Spinal cord (tissue), 10 donors: ENCODE data around the gene SCNN1B. TPM values are rescaled to one million over a fixed set of nuclear protein-coding genes. Genes with fewer than 3 reads are reported as not detected.

Experiments
- DNase-seq, 6 donors: peaks; one replicate each; pipeline versions ENCODE4 v3.0.0 to v3.0.0-alpha.2; 2013 to 2015; ENCODE audit warnings: low spot score in 6 of 6, low read depth in 4 of 6
- H3K27ac ChIP-seq: one replicate; pipeline ENCODE4 v1.5.1; 2013; ENCODE audit warnings: low read depth, low read length, control low read depth
- H3K27me3 ChIP-seq: one replicate; pipeline ENCODE4 v1.6.1; 2013; ENCODE audit warnings: low read length; ENCODE audit not compliant: control insufficient read depth, insufficient read depth
- H3K36me3 ChIP-seq: one replicate; pipeline ENCODE4 v1.6.1; 2013; ENCODE audit warnings: low read length; ENCODE audit not compliant: control insufficient read depth, insufficient read depth
- H3K4me1 ChIP-seq: one replicate; pipeline ENCODE4 v1.6.1; 2013; ENCODE audit warnings: low read length; ENCODE audit not compliant: control insufficient read depth, insufficient read depth
- H3K4me3 ChIP-seq: one replicate; pipeline ENCODE4 v1.5.1; 2013; ENCODE audit warnings: low read depth, low read length, control low read depth
- H3K9me3 ChIP-seq: one replicate; pipeline ENCODE4 v1.6.1; 2013; ENCODE audit warnings: low read length; ENCODE audit not compliant: control insufficient read depth, insufficient read depth
- WGBS: methylation state at CpG from one replicate; pipeline ENCODE4 v1.1.5; 2013; ENCODE audit warnings: missing lambda C conversion rate; ENCODE audit not compliant: insufficient coverage; 5-methylcytosine and 5-hydroxymethylcytosine counted together
- polyA plus RNA-seq, 2 donors: library from polyadenylated mRNA; unstranded; fragments of 120-200 nt; gene quantifications; one replicate each; pipeline ENCODE4 v1.2.1, GENCODE V29; 2013; ENCODE audit not compliant: insufficient read length in 2 of 2
- total RNA-seq, 2 donors: library from RNA; depleted of rRNA in 1 of 2; stranded (reverse); fragments of 120-200 nt in 1 of 2; fragments of >200 nt in 1 of 2; gene quantifications; one replicate each; pipeline versions ENCODE4 v1.2.3 to v1.2.4, GENCODE V29; 2013 to 2014
- donor health status: healthy.

Gene SCNN1B
- total and polyA plus RNA-seq, 4 donors, result 0.40 to 2.8 (median 1.6) TPM

GRCh38 chr16:23345237-23345636, 43.1 kb downstream of the SCNN1B start:
- Histone ChIP-seq H3K4me1 (no peaks in the 10 kb centered on the region), H3K9me3 (no peaks in the 10 kb centered on the region), H3K27ac (no peak overlapping the region), H3K4me3 (no peak overlapping the region), H3K27me3 (no peaks in the 10 kb centered on the region), H3K36me3 (no peaks in the 10 kb centered on the region)
- DNase-seq, result no peak
- no CpG with 5 or more reads among the region's 5 CpGs for WGBS

- no peaks in the 10 kb centered on the region for H3K36me3 ChIP-seq
- no peaks in the 10 kb centered on the region for H3K27me3 ChIP-seq
- no peak overlapping the region for H3K27ac ChIP-seq
- no peaks in the 10 kb centered on the region for H3K9me3 ChIP-seq
- no peak for DNase-seq
- H3K4me3 ChIP-seq, result no peak overlapping the region
- WGBS, result 61% methylated on average over 16 of the region's 18 CpGs
- H3K4me1 ChIP-seq, result no peaks in the 10 kb centered on the region
These were observed 46.7 kb downstream of the SCNN1B start for GRCh38 chr16:23348579-23349469.

DNA sequence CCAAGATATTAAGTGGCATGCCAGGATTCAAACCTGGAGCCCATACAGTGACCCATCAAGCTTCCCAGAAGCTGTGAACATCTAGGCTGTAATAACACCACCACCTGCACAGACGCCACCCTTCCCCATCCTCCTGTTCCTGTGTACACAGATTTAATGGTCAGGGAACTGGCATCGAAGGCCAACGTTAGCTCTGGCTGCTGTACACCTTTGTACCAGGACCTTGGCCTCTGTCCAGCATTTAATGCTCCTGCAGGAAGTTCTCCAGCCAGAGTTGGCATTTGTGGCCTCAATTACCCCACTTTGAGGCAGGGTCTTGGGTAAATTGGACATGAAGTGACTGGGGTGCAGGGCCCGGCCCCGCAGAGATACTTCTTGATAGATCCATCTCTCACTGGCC, 49.3 kb downstream of the SCNN1B start:
- H3K4me3 ChIP-seq, result no peak overlapping the region
- 82% methylated on average over 3 of the region's 5 CpGs for WGBS
- H3K27ac ChIP-seq, result no peak overlapping the region
- no peaks in the 10 kb centered on the region for H3K36me3 ChIP-seq
- H3K4me1 ChIP-seq, result no peaks in the 10 kb centered on the region
- H3K9me3 ChIP-seq, result no peaks in the 10 kb centered on the region
- DNase-seq, result no peak
- no peaks in the 10 kb centered on the region for H3K27me3 ChIP-seq

GRCh38 chr16:23353440-23353839, 51.3 kb downstream of the SCNN1B start:
- no peaks in the 10 kb centered on the region for H3K9me3 ChIP-seq
- no peak for DNase-seq
- no peaks in the 10 kb centered on the region for H3K4me1 ChIP-seq
- H3K4me3 ChIP-seq, result no peak overlapping the region
- H3K27ac ChIP-seq, result no peak overlapping the region
- H3K36me3 ChIP-seq, result no peaks in the 10 kb centered on the region
- no peaks in the 10 kb centered on the region for H3K27me3 ChIP-seq

DNA sequence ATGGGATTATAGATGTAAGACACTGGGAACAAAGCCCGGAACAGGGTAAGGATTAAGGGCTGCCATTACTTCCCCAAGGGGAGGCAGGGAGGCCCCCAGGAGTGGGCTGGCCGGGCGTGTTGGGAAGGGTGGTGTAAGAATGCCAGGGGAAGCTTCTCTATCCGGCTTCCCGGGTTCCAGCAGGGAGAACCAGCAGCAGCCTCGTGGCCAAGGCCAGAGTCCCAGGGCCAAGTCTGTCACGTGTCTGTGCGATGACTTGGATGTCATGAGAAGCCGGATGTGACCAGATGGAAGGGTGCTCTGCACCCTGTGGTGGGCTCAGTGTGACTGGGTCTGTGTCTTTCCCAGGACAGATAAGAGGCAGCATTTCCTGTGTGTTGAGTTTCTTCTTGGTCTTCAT, 52.1 kb downstream of the SCNN1B start:
- WGBS, result 90% methylated on average over 7 of the region's 9 CpGs
- no peaks in the 10 kb centered on the region for H3K27me3 ChIP-seq
- DNase-seq, result no peak

GRCh38 chr16:23355106-23355670, 53.1 kb downstream of the SCNN1B start:
- WGBS, result 94% methylated on average over 13 of the region's 13 CpGs
- Histone ChIP-seq H3K27me3 (no peaks in the 10 kb centered on the region), H3K4me1 (no peaks in the 10 kb centered on the region), H3K9me3 (no peaks in the 10 kb centered on the region), H3K27ac (no peak overlapping the region), H3K36me3 (no peaks in the 10 kb centered on the region), H3K4me3 (no peak overlapping the region)
- no peak for DNase-seq

More for the DNA sequence above, 52.1 kb downstream of the SCNN1B start:
- Histone ChIP-seq H3K4me1 (no peaks in the 10 kb centered on the region), H3K4me3 (no peak overlapping the region), H3K36me3 (no peaks in the 10 kb centered on the region), H3K9me3 (no peaks in the 10 kb centered on the region), H3K27ac (no peak overlapping the region)

- Histone ChIP-seq H3K4me1 (no peaks in the 10 kb centered on the region), H3K4me3 (no peak overlapping the region), H3K27ac (no peak overlapping the region), H3K27me3 (no peaks in the 10 kb centered on the region), H3K36me3 (no peaks in the 10 kb centered on the region), H3K9me3 (no peaks in the 10 kb centered on the region)
- no peak for DNase-seq
- 96% methylated on average over 7 of the region's 7 CpGs for WGBS
These were observed 54.8 kb downstream of the SCNN1B start for GRCh38 chr16:23356941-23357340.

- no peaks in the 10 kb centered on the region for H3K9me3 ChIP-seq
- H3K4me1 ChIP-seq, result no peaks in the 10 kb centered on the region
- DNase-seq, result no peak
- no peaks in the 10 kb centered on the region for H3K36me3 ChIP-seq
- no peak overlapping the region for H3K4me3 ChIP-seq
- H3K27ac ChIP-seq, result no peak overlapping the region
- H3K27me3 ChIP-seq, result no peaks in the 10 kb centered on the region
- WGBS, result 93% methylated on average over 4 of the region's 8 CpGs
These were observed 55.7 kb downstream of the SCNN1B start for GRCh38 chr16:23357761-23358290.

GRCh38 chr16:23359092-23359760, 57.1 kb downstream of the SCNN1B start:
- H3K36me3 ChIP-seq, result no peaks in the 10 kb centered on the region
- H3K9me3 ChIP-seq, result no peaks in the 10 kb centered on the region
- no peak overlapping the region for H3K27ac ChIP-seq
- H3K4me3 ChIP-seq, result no peak overlapping the region
- no peaks in the 10 kb centered on the region for H3K27me3 ChIP-seq
- 70% methylated on average over 5 of the region's 8 CpGs for WGBS
- DNase-seq, result no peak
- H3K4me1 ChIP-seq, result no peaks in the 10 kb centered on the region
